Smooth muscle cell (in vitro differentiated cells): Measurements from ENCODE around the gene SFT2D2. TPM values are rescaled to one million over a fixed set of nuclear protein-coding genes. Genes with fewer than 3 reads are reported as not detected.

ENCODE experiments used
- DNase-seq: peaks from one replicate; lab custom pipeline; 2025; ENCODE audit not compliant: unreplicated experiment; lab: John Stamatoyannopoulos, UW
- H2AFZ ChIP-seq: fragments of 200-600 bp; sonication (generic); 2 replicates; pipeline ENCODE4 v1.6.0; 2016; ENCODE audit warnings: antibody characterized with exemption, low read depth, mild to moderate bottlenecking
- H3F3A ChIP-seq: fragments of 200-600 bp; sonication (generic); 2 replicates; pipeline ENCODE4 v1.6.0; 2017; ENCODE audit warnings: antibody characterized with exemption, low read depth
- H3K27ac ChIP-seq: fragments of 200-600 bp; sonication (generic); 2 replicates; pipeline ENCODE4 v1.5.1; 2016; ENCODE audit warnings: low read depth, mild to moderate bottlenecking
- H3K27me3 ChIP-seq: fragments of 200-600 bp; sonication (generic); 2 replicates; pipeline ENCODE4 v1.6.1; 2016; ENCODE audit warnings: low read depth, mild to moderate bottlenecking
- H3K36me3 ChIP-seq: fragments of 200-600 bp; sonication (generic); 2 replicates; pipeline ENCODE4 v1.5.1; 2016; ENCODE audit warnings: low read depth
- H3K4me1 ChIP-seq: fragments of 200-600 bp; sonication (generic); 2 replicates; pipeline ENCODE4 v1.5.1; 2016; ENCODE audit warnings: low read depth
- H3K4me2 ChIP-seq: fragments of 200-600 bp; sonication (generic); 2 replicates; pipeline ENCODE4 v1.6.0; 2016; ENCODE audit warnings: mild to moderate bottlenecking
- H3K4me3 ChIP-seq: fragments of 200-600 bp; sonication (generic); 2 replicates; pipeline ENCODE4 v1.5.1; 2016; ENCODE audit warnings: mild to moderate bottlenecking
- H3K79me2 ChIP-seq: fragments of 200-600 bp; sonication (generic); 2 replicates; pipeline ENCODE4 v1.6.0; 2016; ENCODE audit warnings: low read depth, mild to moderate bottlenecking
- H3K9ac ChIP-seq: fragments of 200-600 bp; sonication (generic); 2 replicates; pipeline ENCODE4 v1.6.0; 2016; ENCODE audit warnings: low read depth
- H3K9me3 ChIP-seq: fragments of 200-600 bp; sonication (generic); replicated peaks from 2 replicates; pipeline ENCODE4 v1.5.1; 2016; ENCODE audit warnings: low read depth
- H4K20me1 ChIP-seq: fragments of 200-600 bp; sonication (generic); 2 replicates; pipeline ENCODE4 v1.6.0; 2016; ENCODE audit warnings: low read depth
- whole genome bisulfite sequencing: methylation state at CpG from one replicate; pipeline ENCODE4 v1.1.7; 2016; ENCODE audit warnings: low lambda C conversion rate; 5-methylcytosine and 5-hydroxymethylcytosine counted together
- polyA plus RNA-seq: library from polyadenylated mRNA; unstranded; fragments of >200 nt; fragmentation: Nextera tagmentation; extraction: Ambion mirVana; gene quantifications from 2 replicates; pipeline ENCODE4 v1.2.1, GENCODE V29; 2016
- total RNA-seq: library from RNA; depleted of rRNA; stranded (reverse); fragments of >200 nt; gene quantifications from 2 replicates; pipeline ENCODE4 v1.2.3, GENCODE V29; 2014
- TF ChIP-seq, protein P1 (sequence below): fragments of 200-600 bp; sonication (generic); IDR thresholded peaks from 2 replicates; pipeline ENCODE4 v1.5.1; 2017; ENCODE audit warnings: borderline replicate concordance, mild to moderate bottlenecking, antibody characterized with exemption; ENCODE audit not compliant: insufficient read depth, poor library complexity, severe bottlenecking

The SFT2D2 gene
- total and polyA plus RNA-seq, 2 experiments from 2014 or later, result 12.7 to 25.7 TPM

DNA sequence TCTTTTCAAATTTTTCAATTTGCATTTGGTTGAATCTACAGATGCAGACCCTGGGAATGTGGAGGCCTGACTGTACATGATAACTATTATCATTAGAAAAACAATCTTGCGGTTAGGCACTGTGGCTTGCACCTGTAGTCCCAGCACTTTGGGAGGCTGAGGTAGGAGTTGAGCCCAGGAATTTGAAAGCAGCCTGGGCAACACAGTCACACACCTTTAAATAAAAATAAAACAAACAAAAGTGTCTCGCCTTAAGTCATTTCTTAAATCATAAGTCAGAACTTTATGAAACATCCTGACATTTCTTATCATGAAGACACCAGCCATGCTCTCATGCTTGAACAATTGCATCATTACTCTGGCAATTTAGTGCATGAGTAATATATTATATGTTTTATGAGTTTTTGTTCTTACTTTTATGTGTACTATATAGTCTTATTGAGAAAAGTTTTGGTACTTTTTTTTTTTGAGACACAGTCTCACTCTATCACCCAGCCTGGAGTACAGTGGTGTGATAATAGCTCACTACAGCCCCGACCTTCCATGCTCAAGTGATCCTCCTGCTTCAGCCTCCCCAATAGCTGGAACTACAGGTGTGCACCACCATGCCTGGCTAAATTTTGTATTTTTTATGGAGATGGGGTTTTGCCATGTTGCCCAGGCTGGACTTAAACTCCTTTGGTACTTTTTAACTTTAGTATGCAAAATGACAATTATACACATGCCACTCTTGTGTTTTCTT lies 62.7 kb downstream of the SFT2D2 start:
- WGBS, result 92% methylated on average over 3 of the region's 3 CpGs
- Histone ChIP-seq H4K20me1 (no peaks in the 10 kb centered on the region), H3K4me1 (no peaks in the 10 kb centered on the region), H3K4me3 (no peak overlapping the region), H3K4me2 (no peak overlapping the region), H3K36me3 (no peaks in the 10 kb centered on the region), H3K27me3 (no peaks in the 10 kb centered on the region), H3K79me2 (no peaks in the 10 kb centered on the region), H3F3A (no peaks in the 10 kb centered on the region), H3K9me3 (no peaks in the 10 kb centered on the region), H2AFZ (no peak overlapping the region), H3K27ac (no peak overlapping the region), H3K9ac (no peak overlapping the region)
- no peak for DNase-seq
- TF ChIP-seq, protein P1, sequence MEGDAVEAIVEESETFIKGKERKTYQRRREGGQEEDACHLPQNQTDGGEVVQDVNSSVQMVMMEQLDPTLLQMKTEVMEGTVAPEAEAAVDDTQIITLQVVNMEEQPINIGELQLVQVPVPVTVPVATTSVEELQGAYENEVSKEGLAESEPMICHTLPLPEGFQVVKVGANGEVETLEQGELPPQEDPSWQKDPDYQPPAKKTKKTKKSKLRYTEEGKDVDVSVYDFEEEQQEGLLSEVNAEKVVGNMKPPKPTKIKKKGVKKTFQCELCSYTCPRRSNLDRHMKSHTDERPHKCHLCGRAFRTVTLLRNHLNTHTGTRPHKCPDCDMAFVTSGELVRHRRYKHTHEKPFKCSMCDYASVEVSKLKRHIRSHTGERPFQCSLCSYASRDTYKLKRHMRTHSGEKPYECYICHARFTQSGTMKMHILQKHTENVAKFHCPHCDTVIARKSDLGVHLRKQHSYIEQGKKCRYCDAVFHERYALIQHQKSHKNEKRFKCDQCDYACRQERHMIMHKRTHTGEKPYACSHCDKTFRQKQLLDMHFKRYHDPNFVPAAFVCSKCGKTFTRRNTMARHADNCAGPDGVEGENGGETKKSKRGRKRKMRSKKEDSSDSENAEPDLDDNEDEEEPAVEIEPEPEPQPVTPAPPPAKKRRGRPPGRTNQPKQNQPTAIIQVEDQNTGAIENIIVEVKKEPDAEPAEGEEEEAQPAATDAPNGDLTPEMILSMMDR, result no peak

DNA sequence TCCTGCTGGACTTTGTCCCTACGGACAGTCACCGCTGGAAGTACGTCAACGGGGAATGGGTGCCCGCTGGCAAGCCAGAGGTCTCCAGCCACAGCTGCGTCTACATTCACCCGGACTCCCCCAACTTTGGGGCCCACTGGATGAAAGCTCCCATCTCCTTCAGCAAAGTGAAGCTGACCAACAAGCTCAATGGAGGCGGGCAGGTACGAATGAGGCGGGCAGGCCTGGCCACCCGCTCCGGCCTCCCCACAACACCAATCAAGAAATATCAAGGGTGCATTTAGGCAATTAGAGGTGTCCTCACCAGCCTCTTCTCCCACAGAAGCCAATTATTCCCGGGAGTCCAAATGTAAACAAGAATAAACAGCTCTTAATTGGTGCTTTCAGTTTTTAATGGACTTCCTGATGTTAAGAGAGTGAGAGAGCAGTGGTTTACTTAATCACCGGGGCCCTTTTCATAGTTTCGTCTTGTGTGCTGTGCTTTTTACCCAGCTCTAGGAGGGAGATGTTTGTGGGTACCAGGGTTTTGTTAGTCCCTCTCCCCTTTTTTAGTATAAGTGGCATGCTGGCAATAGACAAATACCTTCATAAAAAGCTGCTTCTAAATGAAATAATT lies 65.5 kb downstream of the SFT2D2 start:
- Histone ChIP-seq H3K9ac (no peak overlapping the region), H3K27ac (no peak overlapping the region), H3K4me2 (no peak overlapping the region), H2AFZ (no peak overlapping the region), H3K4me1 (no peaks in the 10 kb centered on the region), H3K9me3 (no peaks in the 10 kb centered on the region), H3K4me3 (no peak overlapping the region), H3F3A (no peaks in the 10 kb centered on the region), H4K20me1 (no peaks in the 10 kb centered on the region), H3K79me2 (no peaks in the 10 kb centered on the region), H3K36me3 (no peaks in the 10 kb centered on the region), H3K27me3 (no peaks in the 10 kb centered on the region)
- WGBS, result 82% methylated on average over 15 of the region's 15 CpGs
- DNase-seq, result no peak
- TF ChIP-seq, protein P1, result no peak

DNA sequence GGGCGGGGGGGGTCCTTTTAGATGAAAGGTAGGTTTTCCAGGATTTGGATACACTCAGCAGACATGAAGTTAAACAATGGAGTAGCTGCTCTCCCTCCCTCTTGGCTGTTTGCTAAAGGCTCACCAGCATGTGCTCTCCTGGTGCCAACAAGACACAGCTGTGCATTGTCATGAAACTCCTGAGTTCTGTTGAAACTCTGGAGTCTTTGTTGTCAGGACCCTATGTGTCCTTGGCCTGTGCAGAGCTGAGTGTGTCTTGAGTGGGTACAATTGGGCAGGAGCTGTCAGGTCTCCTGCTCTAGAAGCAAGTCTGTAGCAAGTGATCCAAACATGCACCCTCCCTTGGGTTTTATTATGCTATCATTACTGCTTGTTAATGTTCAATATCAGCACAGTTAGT lies 67.6 kb downstream of the SFT2D2 start:
- TF ChIP-seq, protein P1, result no peak
- WGBS, result 91% methylated on average over 1 of the region's 1 CpG
- Histone ChIP-seq H3K9me3 (no peaks in the 10 kb centered on the region), H3K4me3 (no peak overlapping the region), H3K9ac (no peak overlapping the region), H4K20me1 (no peaks in the 10 kb centered on the region), H3K4me2 (no peak overlapping the region), H3K27ac (no peak overlapping the region), H2AFZ (no peak overlapping the region), H3F3A (peaks cover 6% of the 10 kb centered on the region), H3K79me2 (no peaks in the 10 kb centered on the region), H3K4me1 (no peaks in the 10 kb centered on the region), H3K27me3 (no peaks in the 10 kb centered on the region), H3K36me3 (no peaks in the 10 kb centered on the region)
- no peak for DNase-seq
